ENCODE measurements around the gene MYB.

Gene MYB

GRCh38 chr6:135191508-135192255, 10.6 kb downstream of the MYB start:
- no peak for DNase-seq

GRCh38 chr6:135192256-135193174, 11.4 kb downstream of the MYB start:
- DNase-seq, result no peak

- no peak for DNase-seq
These were observed 12.1 kb downstream of the MYB start for GRCh38 chr6:135193221-135193620.

- no peak for DNase-seq
These were observed 13.9 kb downstream of the MYB start for GRCh38 chr6:135195041-135195440.

GRCh38 chr6:135195522-135195921, 14.4 kb downstream of the MYB start:
- DNase-seq, result no peak

- no peak for DNase-seq
These were observed 15.8 kb downstream of the MYB start for GRCh38 chr6:135196739-135197510.

- DNase-seq, result no peak
These were observed 21.7 kb downstream of the MYB start for GRCh38 chr6:135202836-135203235.

GRCh38 chr6:135204951-135205350, 23.8 kb downstream of the MYB start:
- no peak for DNase-seq

- no peak for DNase-seq
These were observed 28.7 kb downstream of the MYB start for GRCh38 chr6:135209803-135210202.

- no peak for DNase-seq
These were observed 29.7 kb downstream of the MYB start for GRCh38 chr6:135210632-135211305.

- no peak for DNase-seq
These were observed 30.2 kb downstream of the MYB start for GRCh38 chr6:135211306-135211702.

GRCh38 chr6:135212020-135212806, 31.1 kb downstream of the MYB start:
- DNase-seq, result no peak

- DNase-seq, result no peak
These were observed 31.8 kb downstream of the MYB start for GRCh38 chr6:135212935-135213334.

- DNase-seq, result no peak
These were observed 32.5 kb downstream of the MYB start for GRCh38 chr6:135213616-135214015.

GRCh38 chr6:135215160-135215559, 34.1 kb downstream of the MYB start:
- no peak for DNase-seq

- DNase-seq, result no peak
These were observed 34.5 kb downstream of the MYB start for GRCh38 chr6:135215563-135215962.

- DNase-seq, result no peak
These were observed 36.6 kb downstream of the MYB start for GRCh38 chr6:135217663-135218062.

- no peak for DNase-seq
These were observed 38.2 kb downstream of the MYB start for GRCh38 chr6:135219346-135219745.

- no peak for DNase-seq
These were observed 39.9 kb downstream of the MYB start for GRCh38 chr6:135221042-135221441.

- DNase-seq, result no peak
These were observed 40.4 kb downstream of the MYB start for GRCh38 chr6:135221505-135221904.

GRCh38 chr6:135222623-135223022, 41.5 kb downstream of the MYB start:
- DNase-seq, result no peak
